GM21390 (cell line): ENCODE data around the gene IL3RA.
A peak's percentile ranks its signal among the peaks of the same experiment; 100 is the strongest.

ENCODE experiments used
- ATAC-seq: cut with Tn5 transposase; IDR thresholded peaks from one replicate; pipeline ENCODE4 v1.9.1; 2021; ENCODE audit not compliant: unreplicated experiment

Gene IL3RA

GRCh38 chrX:1380672-1381233, 44.2 kb downstream of the IL3RA start:
- ATAC-seq: no peak

DNA sequence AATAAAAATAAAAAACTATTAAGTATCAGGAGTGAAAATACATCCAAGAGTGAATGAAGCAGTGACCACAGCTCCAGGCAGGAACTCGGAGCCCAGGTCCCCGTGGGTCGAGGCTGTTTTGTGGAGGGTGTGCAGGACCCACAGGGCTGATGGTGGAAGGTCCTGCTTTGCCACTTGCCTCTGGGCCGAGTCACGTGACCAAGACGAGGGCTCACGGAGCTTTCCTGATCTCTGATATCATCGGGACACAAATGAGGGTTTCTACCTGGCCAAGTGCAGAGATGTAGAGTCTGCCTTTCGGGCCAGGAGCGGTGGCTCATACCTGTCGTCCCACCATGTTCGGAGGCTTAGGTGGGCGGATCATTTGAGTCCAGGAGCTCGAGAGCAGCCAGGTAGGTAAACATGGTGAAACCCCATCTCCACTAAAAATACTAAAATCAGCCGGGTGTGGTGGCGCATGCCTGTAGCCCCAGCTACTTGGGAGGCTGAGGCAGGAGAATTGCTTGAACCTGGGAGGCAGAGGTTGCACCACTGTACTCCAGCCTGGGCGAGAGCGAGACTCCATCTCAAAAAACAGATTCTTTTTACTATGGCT, 48.2 kb downstream of the IL3RA start:
- no peak for ATAC-seq

GRCh38 chrX:1385253-1386223, 49.0 kb downstream of the IL3RA start:
- ATAC-seq: no peak

DNA sequence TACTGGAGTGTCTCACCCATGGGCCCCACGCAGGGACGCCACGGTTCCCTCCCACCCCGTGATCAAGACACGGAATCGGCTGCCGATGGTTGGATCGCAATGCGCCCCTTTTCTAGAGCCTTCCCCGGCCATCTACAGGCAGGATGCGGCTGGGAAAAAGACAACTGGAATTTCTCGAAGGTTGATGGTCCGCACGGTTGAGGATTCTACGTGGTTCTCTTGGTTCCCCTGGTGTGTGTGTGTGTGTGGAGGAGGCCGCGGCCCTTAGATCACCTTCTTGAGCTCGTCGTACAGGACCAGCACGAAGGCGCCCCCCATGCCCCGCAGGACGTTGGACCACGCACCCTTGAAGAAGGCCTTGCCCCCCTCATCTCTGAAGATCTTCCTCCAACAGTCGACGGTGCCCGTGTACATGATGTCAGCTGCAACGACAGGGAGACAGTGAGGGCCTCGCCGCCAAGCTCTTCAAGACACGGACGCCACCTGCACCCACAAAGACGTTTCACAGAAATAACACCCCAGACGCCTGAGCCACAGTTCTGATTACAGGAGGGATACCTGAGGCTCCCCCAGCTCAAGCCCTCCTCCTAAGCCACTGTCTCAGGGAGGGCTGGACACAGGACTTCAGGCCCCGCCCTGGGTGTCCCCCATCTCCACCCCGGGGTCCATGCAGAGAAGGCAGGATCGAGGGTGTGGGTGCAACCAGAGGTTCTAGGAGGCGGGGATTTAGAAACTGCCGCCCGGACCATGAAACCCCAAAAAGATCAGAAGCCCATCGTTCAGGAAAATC, 49.9 kb downstream of the IL3RA start:
- no peak for ATAC-seq

DNA sequence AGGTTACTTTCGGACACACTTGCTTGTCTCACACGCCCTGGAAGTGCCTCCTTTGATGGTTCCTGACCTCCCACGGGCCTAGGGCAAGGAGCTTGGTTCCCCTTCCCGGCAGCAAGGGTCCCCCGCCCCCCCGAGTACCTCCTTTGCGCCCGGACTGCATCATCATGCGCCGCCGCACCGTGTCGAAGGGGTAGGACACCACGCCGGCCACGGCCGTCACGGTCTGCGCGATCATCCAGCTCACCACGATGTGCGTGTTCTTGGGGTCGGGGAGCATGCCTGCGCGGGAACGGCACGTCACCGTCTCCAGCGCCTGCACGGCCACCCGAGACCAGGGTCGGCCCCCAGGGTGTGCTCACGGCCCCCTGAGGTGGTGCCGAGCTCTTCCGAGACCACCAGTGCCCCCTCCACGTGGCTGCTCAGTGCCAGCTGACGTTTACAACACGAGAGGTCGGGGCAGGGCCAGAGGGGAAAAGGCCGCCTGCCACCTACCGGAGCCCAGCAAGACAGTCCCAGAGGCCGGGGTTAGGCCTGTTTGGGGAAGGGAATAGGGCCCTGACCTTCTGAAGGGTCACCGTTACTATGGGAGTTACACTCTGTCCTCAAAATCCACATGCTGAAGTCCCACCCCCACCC, 50.7 kb downstream of the IL3RA start:
- no peak for ATAC-seq

DNA sequence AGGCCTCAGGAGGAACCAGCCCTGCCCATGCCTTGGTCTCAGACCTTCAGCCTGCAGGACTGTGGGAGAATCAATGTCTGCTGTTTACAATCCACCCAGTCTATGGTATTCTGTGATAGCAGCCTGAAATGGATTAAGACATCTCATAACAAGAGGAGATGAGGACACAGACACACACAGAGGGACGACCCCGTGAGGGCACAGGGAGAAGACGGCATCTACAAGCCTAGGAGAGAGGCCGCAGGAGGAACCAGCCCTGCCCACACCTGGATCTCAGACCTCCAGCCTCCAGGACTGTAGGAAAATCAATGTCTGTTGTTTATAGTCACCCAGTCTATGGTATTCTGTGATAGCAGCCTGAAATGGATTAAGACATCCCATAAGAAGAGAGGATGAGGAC, 52.1 kb downstream of the IL3RA start:
- ATAC-seq: no peak

- no peak for ATAC-seq
Measured at GRCh38 chrX:1389181-1389992, 52.8 kb downstream of the IL3RA start.

DNA sequence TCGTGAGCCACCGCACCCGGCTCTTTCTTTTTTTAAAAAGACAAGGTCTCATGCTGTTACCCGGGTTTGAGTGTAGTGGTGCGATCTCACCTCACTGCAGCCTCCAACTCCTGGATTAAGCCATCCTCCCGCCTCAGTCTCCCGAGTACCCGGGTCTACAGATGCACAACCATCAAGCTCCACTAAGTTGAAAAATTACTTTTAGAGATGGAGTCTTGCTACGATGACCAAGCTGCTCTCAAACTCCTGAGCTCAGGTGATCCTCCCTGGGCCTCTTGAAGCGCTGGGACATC, 53.4 kb downstream of the IL3RA start:
- ATAC-seq: no peak

DNA sequence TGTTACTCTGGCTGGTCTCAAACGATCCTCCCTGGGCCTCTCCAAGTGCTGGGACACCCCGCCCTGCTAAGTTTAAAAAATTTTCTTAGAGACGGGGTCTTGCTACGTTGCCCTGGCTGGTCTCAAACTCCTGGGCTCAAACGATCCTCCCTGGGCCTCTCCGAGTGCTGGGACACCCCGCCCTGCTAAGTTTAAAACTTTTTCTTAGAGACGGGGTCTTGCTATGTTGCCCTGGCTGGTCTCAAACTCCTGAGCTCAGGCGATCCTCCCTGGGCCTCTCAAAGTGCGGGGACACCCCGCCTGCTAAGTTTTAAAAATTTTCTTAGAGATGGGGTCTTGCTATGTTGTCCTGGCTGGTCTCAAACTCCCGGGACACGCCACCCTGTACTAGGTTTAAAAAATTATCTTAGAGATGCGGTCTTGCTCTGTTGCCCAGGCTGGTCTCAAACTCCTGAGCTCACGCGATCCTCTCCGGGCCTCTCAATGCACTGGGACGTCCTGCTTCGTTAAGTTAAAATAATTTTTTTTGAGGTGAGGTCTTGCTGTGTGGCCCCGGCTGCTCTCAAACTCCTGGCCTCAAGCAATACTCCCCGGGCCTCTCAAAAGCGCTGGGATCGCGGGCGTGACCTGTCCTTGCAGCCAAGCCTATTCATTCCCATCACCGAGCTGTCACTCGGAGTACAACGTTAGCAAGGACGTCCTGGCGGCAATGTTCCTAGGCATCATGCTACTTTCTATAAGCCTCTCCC, 54.2 kb downstream of the IL3RA start:
- no peak for ATAC-seq

GRCh38 chrX:1391370-1391706, 54.8 kb downstream of the IL3RA start:
- no peak for ATAC-seq

- peak; percentile 95 for ATAC-seq
Measured at GRCh38 chrX:1391707-1392375, 55.3 kb downstream of the IL3RA start, which contains the start of gene SLC25A6. TSS of gene SLC25A6 (minus strand) at chrX:1392113. CDS start at chrX:1392009, 104 bp downstream.

DNA sequence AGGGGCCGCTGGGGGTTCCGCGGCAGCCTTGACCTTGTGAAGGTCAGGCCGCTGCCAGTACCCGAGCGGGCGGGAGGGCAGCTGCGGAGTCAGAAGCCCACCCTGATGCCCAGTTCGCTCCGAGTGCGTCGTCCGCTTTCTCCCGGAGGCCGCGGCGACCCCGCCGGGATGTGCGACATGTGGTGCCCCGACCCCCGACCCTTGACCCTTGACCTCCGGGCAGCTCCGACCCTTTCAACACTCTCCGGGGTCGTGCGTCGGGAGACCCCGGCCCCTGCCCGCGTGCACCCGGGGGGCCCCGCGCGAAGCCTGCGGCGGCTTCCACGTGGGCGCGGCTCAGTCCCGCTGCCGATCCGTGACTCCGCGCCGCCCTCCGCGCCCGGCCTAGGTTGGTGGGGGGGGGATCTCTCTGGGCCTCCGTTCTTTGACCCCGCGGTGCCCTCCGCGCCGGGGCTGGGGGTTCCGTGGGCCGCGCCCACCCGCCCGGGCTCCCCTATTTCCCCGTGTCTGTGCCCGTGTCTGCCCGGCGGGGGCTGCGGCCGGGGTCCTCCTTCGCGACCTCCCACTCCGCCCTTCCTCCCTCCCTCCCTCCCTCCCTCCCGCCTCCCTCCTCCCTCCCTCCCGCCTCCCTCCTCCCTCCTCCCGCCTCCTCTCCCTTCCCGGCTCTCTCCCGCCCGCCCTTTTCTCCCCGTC, 55.9 kb downstream of the IL3RA start:
- ATAC-seq: peak; percentile 20

DNA sequence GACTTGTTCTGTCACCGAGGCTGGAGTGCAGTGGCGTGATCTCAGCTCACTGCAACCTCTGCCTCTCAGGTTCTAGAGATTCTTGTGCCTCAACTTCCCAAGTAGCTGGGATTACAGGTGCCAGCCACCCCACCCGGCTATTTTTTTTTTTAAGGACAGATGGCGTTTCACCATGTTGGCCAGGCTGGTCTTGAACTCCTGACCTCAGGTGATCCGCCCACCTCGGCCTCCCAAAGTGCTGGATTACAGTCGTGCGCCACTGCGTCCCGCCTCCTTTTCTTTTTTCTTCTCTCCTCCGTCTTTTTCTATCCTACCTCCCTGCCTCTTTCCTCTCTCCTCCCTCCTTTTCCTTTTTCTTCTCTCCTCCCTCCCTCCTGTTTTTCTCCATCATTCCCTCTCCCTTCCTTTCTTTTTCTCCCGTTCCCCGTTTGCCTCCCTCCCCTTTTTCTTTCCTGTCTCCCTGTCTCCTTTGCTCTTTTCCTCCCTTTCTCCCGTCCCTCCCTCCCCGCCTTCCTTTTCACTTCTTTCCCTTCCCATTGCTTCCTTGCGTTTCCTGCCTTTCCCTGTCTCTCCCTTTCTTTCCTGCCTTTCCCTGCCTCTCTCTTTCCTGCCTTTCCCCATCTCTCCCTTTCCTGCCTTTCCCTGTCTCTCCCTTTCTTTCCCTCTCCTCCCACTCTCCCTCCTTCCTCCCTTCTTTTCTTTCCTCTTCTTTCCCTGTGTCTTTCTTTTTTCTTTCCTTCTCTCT, 57.5 kb downstream of the IL3RA start:
- ATAC-seq: no peak

DNA sequence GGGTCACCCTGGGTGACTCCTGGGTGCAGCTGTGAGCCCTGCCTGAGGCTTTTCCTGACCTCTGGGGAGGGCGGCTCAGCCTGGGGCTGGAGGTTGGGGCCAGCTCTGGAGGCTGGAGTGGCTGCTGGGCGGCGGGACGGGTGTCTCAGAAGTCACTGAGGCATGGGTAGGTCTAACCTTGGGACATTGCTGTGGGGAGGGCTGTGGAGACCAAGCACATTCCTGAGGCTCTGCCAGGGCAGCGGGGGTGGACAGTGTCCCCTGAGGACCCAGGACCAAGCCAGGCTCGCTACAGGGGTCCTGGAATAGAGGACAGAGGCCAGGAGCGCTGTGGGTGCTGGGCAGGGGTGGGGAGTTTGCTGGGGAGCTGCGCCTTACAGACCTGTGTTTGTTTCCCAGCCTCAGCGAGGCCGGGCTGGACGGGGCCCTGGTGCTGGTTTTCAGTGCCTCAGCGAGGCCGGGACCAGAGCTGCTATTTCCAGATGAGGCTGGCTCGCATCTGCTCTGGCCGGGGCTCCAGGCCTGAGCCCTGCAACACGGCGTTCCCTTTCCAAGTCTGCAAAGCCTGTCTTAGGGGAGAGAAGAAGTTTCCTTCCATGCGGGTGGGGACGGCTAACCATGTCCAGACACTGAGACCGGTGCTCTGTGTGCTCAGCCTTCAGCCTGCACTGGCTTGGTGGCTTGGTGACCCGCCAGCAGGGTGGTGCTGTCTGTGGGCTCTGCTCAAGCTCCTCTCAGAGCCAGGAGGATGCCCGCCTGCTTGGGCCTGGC, 58.3 kb downstream of the IL3RA start:
- no peak for ATAC-seq

GRCh38 chrX:1395646-1396216, 59.1 kb downstream of the IL3RA start:
- ATAC-seq: no peak

DNA sequence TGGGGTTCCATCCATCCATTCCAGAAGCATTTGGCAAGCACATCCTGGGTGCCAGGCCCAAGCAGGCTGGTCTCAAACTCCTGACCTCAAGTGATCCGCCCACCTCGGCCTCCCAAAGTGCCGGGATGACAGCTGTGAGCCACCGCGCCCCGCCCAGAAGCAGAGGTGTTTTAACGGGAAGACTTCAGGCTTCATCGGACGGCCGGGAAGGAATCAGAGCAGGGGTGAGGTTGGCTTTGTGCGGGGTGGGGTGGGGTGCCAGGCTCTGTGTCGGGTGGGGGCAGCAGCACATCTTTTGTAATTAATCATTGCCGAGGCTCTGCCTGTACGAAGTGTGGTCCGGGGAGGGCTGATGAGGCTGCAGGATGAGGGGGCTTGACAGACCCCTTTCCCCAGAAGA, 60.4 kb downstream of the IL3RA start:
- ATAC-seq: no peak
